Activated T-cell treated with anti-CD3 and anti-CD28 coated beads for 24 hours (primary cell): ENCODE measurements around the gene ARFGAP2.

Source experiments
- DNase-seq: peaks from one replicate; pipeline ENCODE4 v3.0.0-alpha.2; 2020; ENCODE audit warnings: low read depth

The ARFGAP2 gene

DNA sequence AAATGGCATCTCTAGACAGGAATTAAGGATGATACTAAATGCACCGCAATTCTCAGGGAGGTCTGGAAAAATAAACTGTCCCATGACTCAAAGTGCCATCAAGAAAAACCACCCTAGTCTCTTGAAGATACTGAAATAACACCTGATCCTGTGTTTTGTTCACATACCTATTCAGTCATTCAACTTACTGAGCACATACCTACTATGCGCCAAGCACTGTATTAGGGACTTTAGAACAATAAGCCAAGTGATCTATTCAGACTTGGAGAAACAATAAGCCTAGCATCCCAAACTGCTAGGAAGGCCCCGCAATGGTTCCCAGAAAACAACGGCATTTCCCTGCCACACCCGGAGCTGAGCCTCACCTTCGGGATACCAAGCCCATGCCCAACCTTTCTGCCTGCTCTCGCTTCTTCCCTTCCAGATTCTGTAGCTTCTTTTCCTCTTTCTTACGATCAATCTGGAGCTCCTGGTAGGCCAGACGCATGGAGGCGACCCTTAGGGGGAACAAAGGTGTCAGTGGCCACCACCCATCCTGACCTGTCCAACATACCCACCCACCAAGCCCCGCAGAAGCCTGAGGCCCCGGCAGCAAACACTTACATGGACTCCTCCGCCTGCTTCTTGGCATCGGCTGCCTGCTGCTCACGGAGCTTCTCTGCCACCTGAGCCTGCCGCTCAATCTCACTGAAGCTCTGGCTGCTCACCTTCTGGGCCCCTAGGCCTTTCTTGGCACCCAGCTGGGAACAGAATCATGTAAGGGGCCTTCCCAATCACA is 5.4 kb downstream of the ARFGAP2 start:
- no peak for DNase-seq

DNA sequence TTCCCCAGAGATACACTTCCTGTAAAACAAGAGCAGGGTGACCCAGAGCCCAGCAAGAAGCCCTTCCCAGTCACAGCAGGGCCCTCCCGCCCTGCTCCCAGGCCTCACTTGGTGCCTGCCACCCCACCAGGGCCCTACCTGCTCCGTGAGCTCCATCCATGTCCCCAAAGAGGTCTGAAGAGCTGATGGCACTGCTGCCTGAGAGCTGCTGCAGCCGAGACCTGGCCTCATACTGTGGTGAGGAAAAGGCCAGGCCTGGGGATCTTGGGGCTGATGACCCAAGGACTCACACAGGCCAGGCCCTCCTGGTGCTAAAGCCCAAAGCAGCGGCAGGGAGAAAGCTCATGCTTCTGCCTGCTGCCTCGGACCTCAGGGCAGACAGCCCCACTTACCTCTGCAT is 10.3 kb downstream of the ARFGAP2 start:
- DNase-seq: no peak

DNA sequence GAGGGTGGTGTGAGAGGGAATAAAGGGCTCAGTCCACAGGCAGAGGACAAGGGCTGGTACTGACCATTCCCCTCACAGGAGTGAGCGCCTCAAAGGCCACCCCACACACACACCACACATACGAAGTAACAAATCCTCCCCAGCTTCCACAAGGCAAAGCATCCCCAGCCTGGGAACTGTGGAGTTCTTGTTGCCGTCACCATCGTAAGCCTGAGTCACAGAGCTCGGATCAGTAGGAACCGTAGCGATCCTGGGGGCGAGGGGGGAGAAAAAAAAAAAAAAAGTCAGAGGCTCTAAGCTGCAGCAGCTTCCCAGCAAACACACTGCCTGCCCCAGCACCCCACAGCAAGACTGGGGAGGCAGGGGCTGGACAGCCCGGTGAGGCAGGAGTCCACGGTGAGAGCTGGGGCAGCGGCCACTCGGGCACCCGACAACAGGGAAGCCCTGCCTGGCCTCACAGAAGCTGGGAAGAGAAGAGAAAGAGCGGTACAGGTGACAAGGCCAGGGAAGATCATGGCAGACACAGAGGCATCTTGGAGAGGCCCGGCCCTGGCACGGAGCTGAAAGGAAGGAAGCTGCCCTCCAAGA is 11.3 kb downstream of the ARFGAP2 start:
- no peak for DNase-seq

DNA sequence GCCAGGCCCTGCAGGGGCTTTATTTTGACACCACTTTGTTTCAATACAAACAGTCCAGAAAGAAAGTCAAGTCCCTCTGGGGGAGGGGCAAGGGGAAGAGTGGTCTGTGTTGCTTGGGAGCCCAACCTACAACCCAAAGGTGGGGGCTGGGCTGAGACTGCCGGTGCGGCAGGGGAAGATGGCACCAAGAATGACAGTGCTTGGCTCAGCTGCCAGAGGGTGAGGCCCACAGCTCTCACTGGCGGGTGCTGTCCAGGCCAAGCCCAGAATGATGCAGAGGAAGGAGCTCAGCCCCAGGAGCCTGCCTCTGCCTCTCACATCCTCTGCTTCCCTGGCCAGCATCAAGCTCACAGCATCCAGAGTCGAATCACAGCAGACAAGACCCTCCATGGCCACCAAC is 12.4 kb downstream of the ARFGAP2 start:
- no peak for DNase-seq

DNA sequence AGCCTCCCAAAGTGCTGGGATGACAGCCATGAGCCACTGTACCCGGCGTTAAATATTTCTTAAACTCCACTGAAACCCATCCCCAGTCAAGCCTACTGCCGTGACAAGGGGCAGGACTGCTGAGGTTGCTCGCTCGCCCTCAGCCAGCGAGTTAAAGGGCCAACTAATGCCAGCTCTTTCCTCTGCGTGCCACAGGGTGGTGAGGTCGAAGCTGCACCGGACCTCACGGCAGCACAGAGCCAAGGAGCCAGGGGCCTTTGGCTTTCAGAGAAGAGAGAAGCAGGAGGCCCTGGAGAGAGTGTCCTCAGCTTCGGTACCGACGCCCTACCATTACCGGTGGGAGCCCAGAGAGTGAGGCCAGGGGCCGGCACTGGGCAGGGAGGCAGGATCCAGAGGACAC is 12.8 kb downstream of the ARFGAP2 start:
- no peak for DNase-seq

DNA sequence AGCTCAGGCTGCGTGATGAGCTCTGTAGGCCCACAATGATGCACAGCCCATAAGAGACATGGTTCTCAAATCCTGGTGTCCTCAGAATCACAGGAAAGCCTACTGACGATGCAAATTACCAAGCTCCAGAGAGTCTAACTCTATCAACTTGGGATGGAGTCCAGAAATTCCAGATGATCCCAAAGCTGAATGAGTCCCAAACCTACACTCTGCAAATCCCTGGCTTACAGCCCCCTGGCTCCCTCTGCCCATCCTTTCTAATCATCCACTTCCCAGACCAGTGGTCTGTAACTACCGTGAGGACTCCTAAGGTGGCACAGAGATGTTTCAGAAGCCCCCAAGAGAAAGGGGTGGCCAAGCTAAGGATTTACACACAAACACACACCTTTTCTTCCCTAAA is 13.5 kb downstream of the ARFGAP2 start:
- DNase-seq: no peak

DNA sequence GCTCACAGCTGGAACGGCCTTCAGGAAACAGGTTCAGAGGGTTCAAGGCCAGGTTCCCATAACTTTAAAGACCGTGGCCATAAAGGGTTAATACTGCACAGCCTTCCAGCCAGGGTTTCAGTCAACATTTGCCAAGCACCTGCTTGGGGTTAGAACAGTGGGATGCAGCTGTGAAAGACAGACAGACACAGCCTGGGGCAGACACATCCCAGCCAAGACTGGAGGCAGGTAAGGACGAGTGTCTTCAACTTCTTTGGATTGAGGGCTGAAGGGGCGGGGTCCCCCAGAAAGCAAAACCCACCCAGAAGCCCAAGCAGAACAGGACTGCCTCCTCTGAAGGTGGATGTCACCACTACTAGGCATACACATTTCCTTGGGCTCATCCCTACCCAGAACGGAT is 14.3 kb downstream of the ARFGAP2 start:
- no peak for DNase-seq

DNA sequence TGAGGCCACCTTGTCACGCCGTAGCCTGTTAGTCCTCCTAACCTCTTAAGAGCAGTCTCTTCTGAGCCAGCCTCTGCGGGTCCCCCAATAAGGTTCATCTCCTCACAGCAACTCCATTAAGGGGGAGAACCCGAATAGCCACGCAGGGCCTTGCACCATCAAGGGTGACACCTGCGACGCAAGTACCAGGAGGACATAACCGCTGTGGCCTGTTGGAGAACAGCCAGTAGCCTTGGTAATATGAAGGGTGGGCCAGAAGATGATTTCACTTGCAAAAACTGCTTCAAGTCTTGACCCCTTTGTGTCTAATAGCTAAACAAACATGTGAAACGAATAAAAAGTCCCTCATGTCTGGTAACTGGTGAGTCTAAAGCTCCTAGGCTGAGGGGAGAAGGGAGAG is 14.8 kb downstream of the ARFGAP2 start:
- DNase-seq: no peak

DNA sequence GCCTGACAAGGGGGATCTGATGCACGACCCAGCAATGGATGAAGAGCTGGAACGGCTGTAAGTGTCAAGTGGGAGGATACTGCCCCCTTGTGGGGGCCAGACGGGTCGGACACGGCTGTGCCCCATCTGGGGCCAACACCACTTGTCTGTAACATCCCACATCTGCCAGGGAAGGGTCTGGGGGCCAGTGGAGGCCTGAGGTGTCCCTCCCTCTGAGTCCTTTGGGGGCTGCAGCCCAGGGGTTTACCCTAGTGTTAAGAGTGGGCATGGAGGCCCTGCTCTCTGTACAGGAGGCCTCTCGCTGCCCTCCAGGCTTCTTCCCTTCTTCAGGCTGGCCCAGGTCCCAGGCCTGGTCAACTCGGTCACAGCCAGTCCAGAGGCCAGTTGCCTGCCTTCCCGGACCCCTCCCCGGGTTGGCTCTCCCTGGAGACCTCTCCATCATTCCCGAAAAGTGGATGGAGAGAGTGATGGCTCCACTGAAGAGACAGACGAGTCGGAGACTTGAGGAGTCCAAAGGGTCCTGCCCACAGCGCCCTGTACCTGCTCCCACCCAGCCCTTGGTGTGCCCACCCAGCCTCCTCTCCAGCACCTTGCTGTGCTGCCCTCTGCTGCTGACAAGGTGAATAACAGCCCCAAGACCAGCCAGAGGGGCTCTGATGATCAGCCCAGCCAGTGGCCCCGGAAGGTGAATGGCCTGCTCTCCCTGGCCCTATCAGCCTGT is 15.4 kb downstream of the ARFGAP2 start:
- DNase-seq: peak; percentile 38

DNA sequence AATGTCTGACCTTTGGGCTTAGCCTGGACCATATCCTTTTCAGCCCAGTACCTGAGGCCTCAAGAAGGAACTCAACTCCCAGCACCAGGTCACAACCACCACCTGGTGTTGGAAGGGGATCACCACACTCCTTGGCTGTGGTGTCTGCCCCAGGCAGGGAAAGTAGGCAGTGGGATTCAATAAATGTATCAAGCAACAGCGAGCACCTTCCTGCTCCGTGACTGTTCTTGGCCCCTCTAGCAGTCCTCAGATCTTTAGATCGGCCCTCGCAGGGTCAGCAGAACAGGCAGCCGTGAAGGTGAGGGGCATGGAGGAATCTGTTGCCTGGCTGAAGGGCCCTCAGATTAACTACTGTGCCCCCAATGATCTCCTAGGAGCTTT is 15.9 kb downstream of the ARFGAP2 start:
- no peak for DNase-seq

DNA sequence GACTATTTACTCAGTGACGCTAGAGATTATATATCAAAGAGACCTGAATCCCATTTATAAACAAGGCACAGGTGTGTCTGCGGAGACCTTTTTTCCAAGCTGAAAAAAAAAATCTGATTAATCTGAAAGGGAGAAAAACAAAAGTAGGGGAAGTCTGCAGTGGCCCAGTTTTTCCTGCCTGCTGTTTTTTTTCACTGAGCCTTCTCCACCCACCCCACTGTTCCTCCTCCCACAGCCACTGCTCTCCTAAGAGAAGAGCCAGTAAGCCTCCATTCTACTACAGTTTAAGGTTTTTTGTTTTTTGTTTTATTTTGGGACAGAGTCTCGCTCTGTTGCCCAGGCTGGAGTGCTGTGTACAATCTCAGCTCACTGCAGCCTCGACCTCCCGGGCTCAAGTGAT is 18.4 kb downstream of the ARFGAP2 start:
- no peak for DNase-seq

DNA sequence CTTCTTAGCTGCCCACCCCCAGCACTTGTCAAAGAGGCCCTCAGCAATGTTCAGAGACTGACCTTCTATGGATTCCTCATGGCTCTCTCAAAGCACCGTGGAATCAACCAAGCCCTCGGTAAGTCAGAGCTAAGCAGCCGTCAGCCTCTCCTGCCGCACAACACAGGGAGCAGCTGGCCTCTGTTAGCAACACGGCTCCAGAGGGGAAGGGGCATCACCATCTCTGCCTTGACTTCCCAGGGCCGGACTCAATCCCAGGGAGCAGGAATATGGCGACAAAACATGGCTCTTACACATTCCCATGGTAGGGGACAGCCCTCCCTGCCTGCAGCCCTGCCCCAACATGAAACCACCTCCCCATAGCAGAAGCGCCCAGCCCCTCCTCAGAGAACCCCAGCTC is 18.9 kb downstream of the ARFGAP2 start:
- no peak for DNase-seq

DNA sequence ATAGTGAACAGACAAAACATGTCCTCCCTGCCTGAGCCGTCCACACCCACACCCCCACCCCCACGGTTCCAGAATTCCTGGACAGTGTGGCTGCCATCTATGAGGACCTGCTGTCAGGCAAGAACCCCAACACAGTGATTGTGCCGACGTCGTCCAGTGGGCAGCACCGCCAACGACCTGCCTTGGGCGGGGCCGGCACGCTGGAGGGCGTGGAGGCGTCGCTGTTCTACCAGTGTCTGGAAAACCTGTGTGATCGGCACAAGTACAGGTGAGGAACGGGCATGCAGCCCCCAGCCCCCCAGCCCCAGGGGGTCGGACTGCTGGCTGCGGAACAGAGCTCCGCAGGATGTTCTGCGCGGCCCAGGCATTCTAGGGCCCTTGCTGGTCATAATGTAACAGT is 19.7 kb downstream of the ARFGAP2 start:
- no peak for DNase-seq

DNA sequence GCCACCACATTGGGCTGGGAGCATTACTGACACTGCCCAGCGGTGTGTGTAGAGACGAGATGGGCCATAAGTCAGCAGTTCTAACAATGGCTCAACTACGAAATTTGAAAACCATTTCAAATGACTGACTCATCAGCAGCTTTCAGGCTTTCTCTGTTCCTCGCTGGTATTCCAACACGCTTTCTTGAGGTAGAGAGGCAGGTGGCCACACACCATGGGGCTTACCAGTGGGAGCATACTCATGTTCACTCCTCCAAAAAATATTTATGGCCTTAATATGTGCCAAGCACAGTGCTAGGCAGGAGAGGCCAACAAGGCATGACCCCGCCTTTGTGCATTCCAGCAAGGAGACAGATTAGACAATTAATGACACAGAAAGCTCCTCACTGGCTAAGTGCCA is 20.3 kb downstream of the ARFGAP2 start:
- DNase-seq: no peak

DNA sequence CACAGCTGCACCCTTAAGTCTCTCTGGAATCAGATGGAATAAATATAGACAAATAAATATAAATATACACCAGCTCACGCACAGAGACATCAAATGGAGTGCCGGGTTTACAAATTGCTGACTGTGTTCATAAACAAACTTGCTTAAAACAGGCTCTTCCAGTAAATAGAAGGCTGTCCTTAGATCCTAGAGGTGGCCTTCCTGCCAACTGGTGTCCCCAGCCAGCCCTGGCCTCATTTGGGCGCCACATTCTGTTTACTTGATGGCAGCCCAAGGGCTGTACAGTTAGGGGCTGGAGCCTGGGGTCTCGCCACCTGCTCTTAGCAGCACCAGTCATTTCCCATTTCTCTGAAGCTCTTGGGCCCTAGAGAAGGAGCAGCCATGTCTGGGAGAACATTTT is 20.8 kb downstream of the ARFGAP2 start:
- no peak for DNase-seq

DNA sequence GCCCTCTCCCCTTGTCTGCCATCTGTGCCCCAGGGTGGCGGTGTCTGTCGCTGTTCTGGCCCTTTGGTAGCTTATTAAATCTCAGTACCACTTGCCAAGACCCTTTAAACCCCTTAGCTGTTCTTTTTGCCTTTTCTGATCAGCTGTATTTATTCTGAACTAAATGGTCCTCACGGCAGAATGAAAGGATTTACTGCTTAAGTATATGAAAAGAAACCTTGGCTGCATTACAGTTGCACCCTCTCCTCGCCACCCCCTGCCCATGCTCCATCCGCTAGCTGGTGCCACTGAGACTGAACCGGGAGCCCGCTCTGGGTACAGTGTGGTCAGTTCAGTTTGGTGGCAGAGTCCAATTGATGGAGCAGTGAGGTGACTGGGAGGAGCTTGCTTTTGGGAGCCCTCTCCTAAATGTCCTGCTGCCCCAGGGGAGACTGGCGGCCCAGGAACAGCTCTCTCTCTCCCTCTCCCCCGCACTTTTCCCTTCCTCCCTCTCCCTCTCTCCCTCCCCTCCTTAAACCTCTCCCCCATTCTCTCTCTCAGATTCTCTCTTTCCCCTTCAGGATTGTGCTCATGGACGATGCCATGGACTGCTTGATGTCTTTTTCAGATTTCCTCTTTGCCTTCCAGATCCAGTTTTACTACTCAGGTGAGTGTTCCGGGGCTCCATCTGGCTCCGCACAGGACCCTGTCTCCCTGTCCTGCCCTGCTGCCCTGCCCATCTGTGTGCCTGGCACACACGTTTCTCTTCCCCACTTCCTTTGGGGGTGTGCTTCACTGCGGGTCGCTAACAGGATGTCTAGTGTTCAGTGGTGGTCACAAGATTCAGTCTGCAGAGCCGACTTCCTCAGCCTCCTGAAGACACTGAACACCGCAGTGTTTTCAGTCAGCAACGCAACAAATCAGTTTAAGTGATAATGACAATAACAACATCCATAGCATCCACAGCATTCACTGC is 21.8 kb downstream of the ARFGAP2 start:
- no peak for DNase-seq

DNA sequence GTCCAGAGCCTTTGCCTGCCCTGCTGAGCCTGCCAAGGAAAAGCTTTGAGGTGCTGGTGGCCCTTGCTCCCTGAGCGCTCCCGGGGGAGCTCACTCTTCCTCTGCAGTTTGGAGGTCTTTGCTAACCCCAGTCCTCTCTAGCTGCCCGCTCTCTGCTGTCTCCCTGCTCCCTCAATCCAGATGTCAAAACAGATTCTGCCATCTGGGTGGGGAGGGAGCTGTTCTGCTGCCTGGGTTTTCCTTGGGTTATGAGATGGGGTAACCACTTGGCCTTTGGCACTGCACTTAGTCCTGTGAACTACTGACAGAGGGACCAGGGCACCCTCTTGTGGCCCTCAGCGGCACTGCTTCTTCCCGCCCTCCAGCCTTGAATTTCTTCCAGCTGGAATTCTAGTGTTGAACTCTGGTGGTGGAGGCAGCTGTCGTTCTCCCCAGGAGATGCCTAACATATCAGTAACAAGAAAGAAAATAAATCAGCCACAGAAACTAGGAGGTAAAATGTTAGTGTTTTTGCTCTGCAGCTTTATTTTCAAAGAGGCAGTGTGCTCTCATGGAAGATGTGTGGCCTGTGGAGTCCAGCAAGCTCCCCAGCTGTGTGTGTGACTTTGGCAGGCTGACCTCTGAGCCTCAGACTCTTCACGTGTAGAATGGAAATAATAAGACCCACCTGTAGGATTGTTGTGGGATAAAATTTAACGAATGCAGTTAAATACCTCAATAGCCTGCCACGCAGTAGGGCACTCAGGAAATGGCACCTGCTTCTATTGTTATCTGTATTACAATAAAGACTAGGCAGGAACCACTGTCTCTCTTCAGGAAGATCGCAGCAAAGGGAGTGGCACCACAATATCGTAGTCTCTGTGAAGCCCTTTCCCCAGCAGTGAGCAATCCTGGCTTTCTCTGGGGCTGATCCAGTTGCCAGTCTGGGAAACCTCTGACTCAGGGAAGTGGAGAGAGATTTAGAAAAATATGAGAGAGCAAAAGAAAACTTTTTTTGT is 23.4 kb downstream of the ARFGAP2 start:
- DNase-seq: peak; percentile 37

DNA sequence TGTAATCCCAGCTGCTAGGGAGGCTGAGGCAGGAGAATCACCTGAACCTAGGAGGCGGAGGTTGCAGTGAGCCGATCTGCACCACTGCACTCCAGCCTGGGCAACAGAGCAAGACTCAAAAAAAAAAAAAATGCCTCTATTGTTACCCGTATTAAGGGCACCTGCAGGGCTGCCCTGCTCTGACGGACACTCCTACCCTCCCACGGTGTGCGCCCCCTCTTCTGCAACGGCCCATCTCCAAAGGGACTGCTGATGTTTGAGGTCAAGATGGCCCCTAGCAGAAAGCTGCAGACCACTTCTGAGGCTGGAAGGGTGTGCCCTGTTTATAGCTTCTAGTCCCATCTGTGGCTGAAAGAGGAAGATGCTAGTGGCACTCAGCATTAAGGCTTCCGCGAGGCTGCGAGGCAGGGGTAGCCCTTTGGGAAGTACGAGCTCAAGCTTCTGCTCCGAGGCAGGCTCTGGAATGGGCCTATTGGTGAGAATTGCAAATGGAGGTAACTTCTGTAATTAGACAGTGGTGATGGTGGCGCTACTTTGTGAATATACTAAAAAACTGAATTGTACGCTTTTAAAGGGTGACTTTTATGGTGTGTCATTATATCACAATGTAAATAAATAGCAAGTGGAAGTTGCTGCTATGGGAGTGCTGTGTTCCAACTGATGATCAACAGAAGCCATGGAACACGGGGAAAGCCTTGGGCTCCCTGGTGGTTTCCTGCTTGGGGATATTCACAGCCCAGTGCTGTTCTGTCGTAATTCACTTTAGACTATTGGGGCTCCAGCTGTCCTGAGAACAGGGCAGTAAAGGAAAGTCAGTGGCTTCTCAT is 24.3 kb downstream of the ARFGAP2 start:
- DNase-seq: no peak

DNA sequence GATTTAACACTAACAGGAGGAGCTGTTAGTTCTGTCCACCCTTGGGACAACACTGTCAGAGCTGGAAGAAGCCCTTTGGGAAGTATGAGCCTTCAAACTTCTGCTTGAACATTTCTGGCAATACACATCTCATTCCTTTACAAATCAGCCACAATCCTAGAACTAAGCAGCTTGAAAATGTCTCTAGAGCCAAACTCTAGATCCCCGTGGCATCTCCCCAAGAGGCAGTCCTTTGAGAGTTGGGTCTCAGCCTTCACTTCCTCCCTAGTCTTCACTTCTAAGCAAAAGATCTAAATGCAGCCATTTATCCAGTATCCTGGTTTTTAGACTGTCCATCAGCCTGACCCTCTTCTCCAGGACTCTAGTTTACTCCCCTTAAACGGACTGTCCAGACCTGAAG is 26.9 kb downstream of the ARFGAP2 start:
- no peak for DNase-seq

DNA sequence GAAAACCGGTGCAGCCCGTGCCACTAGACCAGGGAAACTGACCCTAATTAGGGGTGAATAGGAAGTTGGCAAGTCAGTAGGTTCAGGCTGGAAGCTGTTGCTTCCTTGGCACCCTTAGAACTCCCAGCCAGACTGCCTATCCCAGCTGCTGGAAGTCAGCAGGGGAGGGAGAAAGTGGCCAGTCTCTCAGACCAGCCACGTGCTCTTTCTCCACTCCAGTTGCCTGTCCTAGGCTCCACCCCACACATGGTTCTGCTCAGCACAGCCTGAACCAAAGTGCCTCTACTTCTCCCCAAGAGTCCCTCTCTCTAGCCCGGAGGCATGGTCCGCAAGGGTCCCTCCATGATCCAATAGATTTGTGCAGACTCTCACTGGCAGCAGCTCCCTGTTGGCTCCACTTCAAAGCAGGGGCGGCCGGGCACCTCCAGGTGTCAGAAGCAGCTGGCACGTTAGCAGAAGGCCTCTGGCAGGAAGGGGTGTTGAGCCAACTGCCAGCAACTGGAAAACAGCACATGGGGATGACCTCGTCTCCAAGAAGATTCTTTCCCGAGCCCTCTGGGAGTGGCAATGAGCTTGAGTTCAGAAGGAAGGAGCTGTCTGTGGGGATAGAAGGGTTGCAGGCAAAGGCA is 27.7 kb downstream of the ARFGAP2 start:
- DNase-seq: no peak
